HG02840 (cell line): Measurements from ENCODE around the gene CEP162.
A peak's percentile ranks its signal among the peaks of the same experiment; 100 is the strongest.
"Not testable (repeated sequence)": the region's sequence is repeated elsewhere in the genome, so short reads cannot be mapped to it uniquely, and the experiment has no call there.

Experiments
- ATAC-seq: cut with Tn5 transposase; IDR thresholded peaks from one replicate; pipeline ENCODE4 v1.9.1; 2021; ENCODE audit warnings: mild to moderate bottlenecking, moderate library complexity, moderate number of reproducible peaks; ENCODE audit not compliant: unreplicated experiment, low FRiP score

CEP162 gene

GRCh38 chr6:84151669-84152068 lies 75.8 kb downstream of the CEP162 start:
- ATAC-seq, result no peak

- ATAC-seq, result peak; percentile 60
Observed at GRCh38 chr6:84150705-84151104, 76.7 kb downstream of the CEP162 start.

- no peak for ATAC-seq
Observed at GRCh38 chr6:84141521-84141920, 85.9 kb downstream of the CEP162 start.

- no peak for ATAC-seq
Observed at GRCh38 chr6:84139311-84139710, 88.1 kb downstream of the CEP162 start.

GRCh38 chr6:84137989-84138575 lies 89.4 kb downstream of the CEP162 start:
- ATAC-seq, result no peak

- ATAC-seq, result no peak
Observed at GRCh38 chr6:84137051-84137375, 90.4 kb downstream of the CEP162 start.

GRCh38 chr6:84136364-84137050 lies 90.9 kb downstream of the CEP162 start:
- ATAC-seq, result no peak

GRCh38 chr6:84135291-84135690 lies 92.2 kb downstream of the CEP162 start:
- no peak for ATAC-seq

- not testable (repeated sequence) for ATAC-seq
Observed at GRCh38 chr6:84133385-84133784, 94.1 kb downstream of the CEP162 start.

- ATAC-seq, result not testable (repeated sequence)
Observed at GRCh38 chr6:84129588-84129987, 97.9 kb downstream of the CEP162 start.

- ATAC-seq, result no peak
Observed at GRCh38 chr6:84123186-84123585, 104.3 kb downstream of the CEP162 start.

GRCh38 chr6:84119277-84119676 lies 108.2 kb downstream of the CEP162 start:
- no peak for ATAC-seq

- ATAC-seq, result no peak
Observed at GRCh38 chr6:84118191-84118590, 109.3 kb downstream of the CEP162 start.

GRCh38 chr6:84114933-84115594 lies 112.4 kb downstream of the CEP162 start:
- not testable (repeated sequence) for ATAC-seq

- not testable (repeated sequence) for ATAC-seq
Observed at GRCh38 chr6:84111351-84111750, 116.1 kb downstream of the CEP162 start.

GRCh38 chr6:84107495-84107894 lies 119.9 kb downstream of the CEP162 start:
- ATAC-seq, result no peak

GRCh38 chr6:84105215-84105924 lies 122.1 kb downstream of the CEP162 start:
- ATAC-seq, result not testable (repeated sequence)

GRCh38 chr6:84103029-84103428 lies 124.4 kb downstream of the CEP162 start:
- no peak for ATAC-seq

- ATAC-seq, result no peak
Observed at GRCh38 chr6:84095156-84095555, 132.3 kb downstream of the CEP162 start.

GRCh38 chr6:84093441-84094435 lies 133.7 kb downstream of the CEP162 start:
- ATAC-seq, result no peak
